Sigmoid colon (tissue), 4 donors: ENCODE measurements around the gene DBN1.

ENCODE experiments used
- CTCF ChIP-seq, 4 experiments: fragments of 450-650 bp in 3 of 4; fragments of 200-600 bp in 1 of 4; IDR thresholded peaks; one replicate each; pipeline ENCODE4 v1.5.1; 2016 to 2019; ENCODE audit warnings: antibody characterized with exemption in 4 of 4, mild to moderate bottlenecking in 3 of 4, moderate library complexity in 2 of 4
- EP300 ChIP-seq, 4 donors: sonication (generic); formaldehyde crosslinking; IDR thresholded peaks; one replicate each; pipeline ENCODE4 v1.6.1; 2017; ENCODE audit warnings: antibody characterized with exemption in 4 of 4
- POLR2A ChIP-seq, 2 donors: fragments of 450-650 bp; IDR thresholded peaks; one replicate each; pipeline ENCODE4 v1.6.1; 2016; ENCODE audit warnings: antibody characterized with exemption in 2 of 2, mild to moderate bottlenecking in 2 of 2, moderate library complexity in 2 of 2
- POLR2AphosphoS5 ChIP-seq, 4 donors: sonication (generic); formaldehyde crosslinking; IDR thresholded peaks; one replicate each; pipeline ENCODE4 v1.6.1; 2017; ENCODE audit warnings: antibody characterized with exemption in 4 of 4

- TF ChIP-seq POLR2AphosphoS5 (IDR thresholded peaks at IDR 0.05) (no peak), CTCF (IDR thresholded peaks at IDR 0.05) (no peak), EP300 (IDR thresholded peaks at IDR 0.05) (no peak), POLR2A (IDR thresholded peaks at IDR 0.05) (no peak)
Observed at GRCh38 chr5:177511796-177512675, 38.6 kb upstream of the DBN1 start.
